Loucy (cell line): ENCODE results near the gene TAF1B.

ENCODE experiments used
- H2AFZ ChIP-seq: fragments of 200-600 bp; sonication (generic); 2 replicates; pipeline ENCODE4 v1.6.0; 2016; ENCODE audit warnings: antibody characterized with exemption, mild to moderate bottlenecking, low read length, moderate library complexity
- H3F3A ChIP-seq: fragments of 200-600 bp; 2 replicates; pipeline ENCODE4 v1.6.0; 2016; ENCODE audit warnings: antibody characterized with exemption, low read depth, mild to moderate bottlenecking
- H3K27me3 ChIP-seq: fragments of 200-600 bp; sonication (generic); 2 replicates; pipeline ENCODE4 v1.6.1; 2014; ENCODE audit warnings: low read length, mild to moderate bottlenecking; ENCODE audit not compliant: insufficient read depth, poor library complexity, severe bottlenecking
- H3K36me3 ChIP-seq: fragments of 200-600 bp; sonication (generic); 2 replicates; pipeline ENCODE4 v1.6.1; 2016; ENCODE audit warnings: low read length; ENCODE audit not compliant: insufficient read depth
- H3K4me1 ChIP-seq: fragments of 200-600 bp; sonication (generic); 2 replicates; pipeline ENCODE4 v1.5.1; 2014; ENCODE audit warnings: low read length, mild to moderate bottlenecking; ENCODE audit not compliant: insufficient read depth, poor library complexity, severe bottlenecking
- H3K4me2 ChIP-seq: fragments of 200-600 bp; sonication (generic); 2 replicates; pipeline ENCODE4 v1.6.0; 2014; ENCODE audit warnings: antibody characterized with exemption, low read length, low read depth, mild to moderate bottlenecking; ENCODE audit not compliant: poor library complexity, severe bottlenecking
- H3K4me3 ChIP-seq: fragments of 200-600 bp; sonication (generic); 2 replicates; pipeline ENCODE4 v1.5.1; 2014; ENCODE audit warnings: low read length, mild to moderate bottlenecking, mixed read lengths; ENCODE audit not compliant: poor library complexity, severe bottlenecking
- H3K79me2 ChIP-seq: fragments of 200-600 bp; sonication (generic); 2 replicates; pipeline ENCODE4 v1.6.1; 2014; ENCODE audit warnings: low read length; ENCODE audit not compliant: insufficient read depth
- H3K9ac ChIP-seq: fragments of 200-600 bp; sonication (generic); 2 replicates; pipeline ENCODE4 v1.6.0; 2014; ENCODE audit warnings: mild to moderate bottlenecking, low read depth, low read length, moderate library complexity; ENCODE audit not compliant: poor library complexity, severe bottlenecking
- H3K9me2 ChIP-seq: fragments of 200-600 bp; sonication (generic); replicated peaks from 2 replicates; pipeline ENCODE4 v1.6.1; 2016; ENCODE audit warnings: low read depth, low read length, mixed read lengths
- H3K9me3 ChIP-seq: fragments of 200-600 bp; sonication (generic); 2 replicates; pipeline ENCODE4 v1.6.1; 2014; ENCODE audit warnings: mild to moderate bottlenecking, antibody characterized with exemption, low read length, low read depth; ENCODE audit not compliant: insufficient read depth
- H4K20me1 ChIP-seq: fragments of 200-600 bp; sonication (generic); 2 replicates; pipeline ENCODE4 v1.6.0; 2014; ENCODE audit warnings: antibody characterized with exemption, low read length, mild to moderate bottlenecking; ENCODE audit not compliant: insufficient read depth, poor library complexity, severe bottlenecking
- EZH2phosphoT487 ChIP-seq: fragments of 200-600 bp; IDR thresholded peaks from 2 replicates; pipeline ENCODE4 v1.6.1; 2018; ENCODE audit warnings: antibody characterized with exemption, mild to moderate bottlenecking, moderate library complexity, borderline replicate concordance
- TF ChIP-seq, protein P1 (sequence below): fragments of 200-600 bp; sonication (generic); conservative IDR thresholded peaks from 2 replicates; pipeline ENCODE4 v1.5.1; 2014; ENCODE audit warnings: mild to moderate bottlenecking, antibody characterized with exemption, low read length

The TAF1B gene

GRCh38 chr2:9811679-9812511, 31.4 kb upstream of the TAF1B start:
- Histone ChIP-seq H3K9me2 (no peaks in the 10 kb centered on the region), H3K4me1 (peaks cover 4% of the 10 kb centered on the region), H3K36me3 (no peaks in the 10 kb centered on the region), H3K9me3 (no peaks in the 10 kb centered on the region), H3K79me2 (no peaks in the 10 kb centered on the region), H3K4me3 (no peak overlapping the region), H3F3A (no peaks in the 10 kb centered on the region), H3K9ac (no peak overlapping the region), H3K4me2 (no peak overlapping the region), H2AFZ (no peak overlapping the region), H4K20me1 (no peaks in the 10 kb centered on the region), H3K27me3 (no peaks in the 10 kb centered on the region)
- no peak for TF ChIP-seq EZH2phosphoT487
- TF ChIP-seq, protein P1, sequence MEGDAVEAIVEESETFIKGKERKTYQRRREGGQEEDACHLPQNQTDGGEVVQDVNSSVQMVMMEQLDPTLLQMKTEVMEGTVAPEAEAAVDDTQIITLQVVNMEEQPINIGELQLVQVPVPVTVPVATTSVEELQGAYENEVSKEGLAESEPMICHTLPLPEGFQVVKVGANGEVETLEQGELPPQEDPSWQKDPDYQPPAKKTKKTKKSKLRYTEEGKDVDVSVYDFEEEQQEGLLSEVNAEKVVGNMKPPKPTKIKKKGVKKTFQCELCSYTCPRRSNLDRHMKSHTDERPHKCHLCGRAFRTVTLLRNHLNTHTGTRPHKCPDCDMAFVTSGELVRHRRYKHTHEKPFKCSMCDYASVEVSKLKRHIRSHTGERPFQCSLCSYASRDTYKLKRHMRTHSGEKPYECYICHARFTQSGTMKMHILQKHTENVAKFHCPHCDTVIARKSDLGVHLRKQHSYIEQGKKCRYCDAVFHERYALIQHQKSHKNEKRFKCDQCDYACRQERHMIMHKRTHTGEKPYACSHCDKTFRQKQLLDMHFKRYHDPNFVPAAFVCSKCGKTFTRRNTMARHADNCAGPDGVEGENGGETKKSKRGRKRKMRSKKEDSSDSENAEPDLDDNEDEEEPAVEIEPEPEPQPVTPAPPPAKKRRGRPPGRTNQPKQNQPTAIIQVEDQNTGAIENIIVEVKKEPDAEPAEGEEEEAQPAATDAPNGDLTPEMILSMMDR = no peak

GRCh38 chr2:9812945-9813311, 30.3 kb upstream of the TAF1B start:
- Histone ChIP-seq H3K4me3 (no peak overlapping the region), H3K9me3 (no peaks in the 10 kb centered on the region), H4K20me1 (no peaks in the 10 kb centered on the region), H3K4me2 (no peak overlapping the region), H3K36me3 (no peaks in the 10 kb centered on the region), H3K9me2 (no peaks in the 10 kb centered on the region), H3K79me2 (no peaks in the 10 kb centered on the region), H3F3A (no peaks in the 10 kb centered on the region), H3K4me1 (peaks cover 4% of the 10 kb centered on the region), H2AFZ (no peak overlapping the region; the same call in 1 of the 2 replicates), H3K27me3 (no peaks in the 10 kb centered on the region), H3K9ac (no peak overlapping the region)
- TF ChIP-seq EZH2phosphoT487 = no peak
- TF ChIP-seq, protein P1 = no peak

GRCh38 chr2:9813312-9814128, 29.8 kb upstream of the TAF1B start:
- no peaks in the 10 kb centered on the region for H3K36me3 ChIP-seq
- no peaks in the 10 kb centered on the region for H3K9me2 ChIP-seq
- peaks cover 4% of the 10 kb centered on the region for H3K4me1 ChIP-seq
- H2AFZ ChIP-seq = peak overlapping the region; percentile 50
- H3K9ac ChIP-seq = no peak overlapping the region
- peak overlapping the region; percentile 28 for H3K4me2 ChIP-seq
- no peaks in the 10 kb centered on the region for H3K9me3 ChIP-seq
- TF ChIP-seq EZH2phosphoT487 = no peak
- TF ChIP-seq, protein P1 = peak; percentile 93
- H3K79me2 ChIP-seq = no peaks in the 10 kb centered on the region
- H3K27me3 ChIP-seq = no peaks in the 10 kb centered on the region
- no peaks in the 10 kb centered on the region for H4K20me1 ChIP-seq
- no peak overlapping the region for H3K4me3 ChIP-seq
- no peaks in the 10 kb centered on the region for H3F3A ChIP-seq
